ENCODE measurements around the gene ARHGAP8.

DNA sequence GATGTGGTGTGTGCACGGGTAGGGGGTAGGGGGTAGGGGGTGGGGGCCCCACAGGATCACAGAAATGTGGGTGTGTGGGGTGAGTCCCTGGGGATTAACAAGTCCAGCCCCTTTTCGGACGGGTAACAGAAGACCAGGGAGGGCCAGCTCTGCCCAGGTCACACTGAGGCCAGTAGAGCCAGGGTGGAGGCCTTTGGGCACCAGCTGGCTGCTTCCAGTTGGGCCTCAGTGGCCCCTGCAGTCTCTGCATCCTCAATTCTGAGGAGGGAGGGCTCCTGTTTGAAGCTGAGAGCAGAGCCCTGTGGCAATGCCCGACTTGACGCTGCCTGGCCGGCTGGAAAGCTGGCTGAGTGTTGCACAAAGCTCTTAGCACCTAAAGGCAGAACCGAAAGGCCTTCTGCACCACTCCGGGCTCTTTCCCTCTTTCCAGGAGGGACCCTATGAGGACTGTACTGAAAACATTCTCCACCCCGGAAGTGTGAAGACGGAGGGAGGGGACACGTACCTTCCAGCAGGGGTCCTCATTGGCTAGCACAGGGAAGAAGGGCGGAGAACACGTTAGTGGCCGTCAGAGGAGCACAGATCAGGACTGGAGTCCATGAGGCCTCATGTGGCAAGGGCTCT, 137.0 kb downstream of the ARHGAP8 start:
- TF ChIP-seq, protein P1, sequence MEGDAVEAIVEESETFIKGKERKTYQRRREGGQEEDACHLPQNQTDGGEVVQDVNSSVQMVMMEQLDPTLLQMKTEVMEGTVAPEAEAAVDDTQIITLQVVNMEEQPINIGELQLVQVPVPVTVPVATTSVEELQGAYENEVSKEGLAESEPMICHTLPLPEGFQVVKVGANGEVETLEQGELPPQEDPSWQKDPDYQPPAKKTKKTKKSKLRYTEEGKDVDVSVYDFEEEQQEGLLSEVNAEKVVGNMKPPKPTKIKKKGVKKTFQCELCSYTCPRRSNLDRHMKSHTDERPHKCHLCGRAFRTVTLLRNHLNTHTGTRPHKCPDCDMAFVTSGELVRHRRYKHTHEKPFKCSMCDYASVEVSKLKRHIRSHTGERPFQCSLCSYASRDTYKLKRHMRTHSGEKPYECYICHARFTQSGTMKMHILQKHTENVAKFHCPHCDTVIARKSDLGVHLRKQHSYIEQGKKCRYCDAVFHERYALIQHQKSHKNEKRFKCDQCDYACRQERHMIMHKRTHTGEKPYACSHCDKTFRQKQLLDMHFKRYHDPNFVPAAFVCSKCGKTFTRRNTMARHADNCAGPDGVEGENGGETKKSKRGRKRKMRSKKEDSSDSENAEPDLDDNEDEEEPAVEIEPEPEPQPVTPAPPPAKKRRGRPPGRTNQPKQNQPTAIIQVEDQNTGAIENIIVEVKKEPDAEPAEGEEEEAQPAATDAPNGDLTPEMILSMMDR (conservative IDR thresholded peaks at IDR 0.05 in 1 of 2, IDR thresholded peaks at IDR 0.05 in 1 of 2; ENCODE audit: extremely low read depth in 1 of 2, insufficient read depth in 1 of 2, low read depth in 1 of 2, low read length in 2 of 2), result no peak
- no peak for TF ChIP-seq EZH2 (IDR thresholded peaks at IDR 0.05; ENCODE audit: borderline replicate concordance, low read length)

Measured in mammary epithelial cell (primary cell).